CD4-positive, alpha-beta T cell treated with Interleukin-4 for 1 hour (primary cell): ENCODE measurements around the gene NAB1.
"Not testable (repeated sequence)": the region's sequence is repeated elsewhere in the genome, so short reads cannot be mapped to it uniquely, and the experiment has no call there.

Experiments used
- DNase-seq, 2 donors: peaks; one replicate each; pipeline ENCODE4 v3.0.0-alpha.2; 2020 to 2022

The NAB1 gene

DNA sequence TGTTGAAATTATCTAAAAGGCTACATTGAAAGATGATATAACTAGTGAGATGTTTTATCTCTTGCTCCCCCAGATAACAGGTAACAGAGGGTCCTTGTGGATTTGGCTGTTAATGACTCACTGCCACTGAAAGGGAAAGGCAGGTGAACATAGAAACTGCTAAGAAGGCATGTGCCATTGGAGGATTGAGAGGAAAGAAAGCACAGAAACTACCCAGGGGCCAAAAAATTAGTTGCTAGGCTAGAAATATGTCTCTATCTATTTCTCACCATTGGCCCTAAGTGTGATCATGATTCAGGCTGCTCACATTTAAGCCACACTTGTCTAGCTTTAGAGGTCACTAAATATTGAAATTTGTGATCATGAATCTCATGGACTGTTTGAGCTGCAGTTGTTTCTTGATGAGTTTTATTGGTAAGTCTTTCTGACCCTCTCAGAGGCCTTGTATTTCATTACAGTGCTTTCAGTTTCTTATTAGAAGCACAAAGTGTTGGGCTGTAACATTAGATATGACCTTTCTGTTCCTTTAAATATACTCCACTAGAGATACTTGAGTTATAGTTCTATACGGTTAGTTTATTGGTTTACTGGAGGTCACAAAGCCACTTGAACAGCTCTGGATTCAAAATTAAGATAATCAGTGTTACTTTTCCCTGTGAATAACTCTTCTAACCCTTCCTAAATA is 26.2 kb downstream of the NAB1 start:
- DNase-seq = no peak

DNA sequence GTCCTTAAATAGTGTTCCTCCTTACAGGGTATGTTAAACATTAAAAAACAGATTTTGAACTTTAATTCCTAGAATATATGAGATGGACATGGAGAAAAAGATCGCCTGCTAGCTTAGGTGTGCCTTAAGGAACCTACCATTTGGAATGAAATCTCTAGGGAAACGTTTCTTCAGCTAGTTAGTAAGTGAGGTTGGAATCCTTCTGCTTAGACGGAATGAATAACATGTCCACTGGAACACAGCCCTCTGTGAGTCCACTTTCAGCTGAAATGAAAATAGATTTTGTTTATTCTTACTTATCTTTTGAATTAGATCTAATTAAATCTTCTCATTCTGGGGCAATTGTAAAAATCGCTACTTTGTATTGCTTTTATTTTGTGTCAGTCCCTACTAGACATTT is 28.4 kb downstream of the NAB1 start:
- DNase-seq = no peak

DNA sequence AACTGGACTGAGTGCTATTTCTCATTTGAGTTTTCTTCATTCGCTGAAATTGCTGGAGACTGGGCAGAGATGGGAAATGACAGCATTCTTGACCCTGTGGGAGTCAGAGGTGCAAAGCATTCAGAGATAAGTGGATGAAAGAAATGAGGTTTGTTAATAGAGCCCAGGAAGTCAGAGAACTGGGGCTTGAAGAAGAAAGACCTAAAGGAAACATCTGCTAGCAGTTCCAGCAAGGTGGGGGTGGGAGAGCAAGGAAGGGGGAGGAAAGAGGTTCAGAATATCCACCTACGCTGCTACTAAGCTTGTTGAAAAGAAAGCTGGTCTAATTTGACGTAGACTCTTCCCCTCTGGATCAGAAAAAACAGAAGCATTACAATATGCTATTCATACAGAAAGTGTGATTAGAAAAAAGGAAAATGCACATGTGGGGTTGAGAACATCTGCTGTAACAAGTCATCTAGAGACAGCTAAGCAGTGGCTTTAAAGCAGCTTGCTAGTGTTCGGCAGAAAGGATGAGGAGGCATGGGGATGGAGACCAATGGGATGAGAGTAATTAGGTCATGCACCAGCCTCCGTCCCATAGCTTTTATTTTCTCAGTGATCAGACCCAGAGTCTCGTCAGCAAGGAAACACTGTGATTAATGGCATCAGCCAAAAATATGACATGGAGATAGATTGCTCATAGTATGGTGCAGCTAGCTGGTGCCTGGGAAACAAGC is 29.7 kb downstream of the NAB1 start:
- no peak for DNase-seq

GRCh38 chr2:190679391-190679790 is 30.5 kb downstream of the NAB1 start:
- no peak for DNase-seq

DNA sequence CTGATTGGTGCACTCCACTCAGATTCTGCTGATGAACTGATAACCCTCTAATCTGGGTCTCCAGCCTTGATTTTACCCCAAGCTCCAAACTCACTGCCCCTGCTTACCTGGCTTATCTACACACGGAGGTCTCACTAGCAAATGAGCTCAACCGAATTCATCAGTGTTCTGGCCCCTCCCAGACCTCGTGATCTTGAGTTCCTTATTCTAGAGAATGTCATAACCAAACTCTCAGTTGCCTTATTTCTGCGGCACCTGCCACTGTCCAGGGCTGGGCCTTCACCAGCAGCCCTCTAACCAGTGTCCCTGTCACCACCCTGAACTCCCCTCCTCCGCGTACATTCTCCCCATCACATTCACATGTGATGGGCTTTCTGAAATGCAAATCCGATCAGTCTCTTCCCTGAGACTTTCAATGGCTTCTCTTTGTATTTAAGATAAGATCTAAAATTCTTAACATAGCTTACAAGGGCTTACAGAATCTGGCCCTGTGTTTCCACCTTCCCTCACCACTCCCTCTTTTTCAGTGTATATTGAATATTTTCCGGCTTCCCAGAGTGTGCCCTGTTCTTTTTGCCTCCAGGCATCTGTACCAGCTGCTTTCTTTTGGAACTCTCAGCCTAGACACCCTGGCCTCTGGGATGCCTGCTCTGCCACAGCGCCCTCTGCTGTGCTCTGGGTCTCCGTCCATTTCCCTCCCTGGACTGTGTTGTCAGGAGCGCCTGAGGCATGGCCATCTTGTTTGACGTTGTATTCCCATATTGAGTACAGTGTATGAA is 31.1 kb downstream of the NAB1 start:
- peak; percentile 66 to 72 for DNase-seq

DNA sequence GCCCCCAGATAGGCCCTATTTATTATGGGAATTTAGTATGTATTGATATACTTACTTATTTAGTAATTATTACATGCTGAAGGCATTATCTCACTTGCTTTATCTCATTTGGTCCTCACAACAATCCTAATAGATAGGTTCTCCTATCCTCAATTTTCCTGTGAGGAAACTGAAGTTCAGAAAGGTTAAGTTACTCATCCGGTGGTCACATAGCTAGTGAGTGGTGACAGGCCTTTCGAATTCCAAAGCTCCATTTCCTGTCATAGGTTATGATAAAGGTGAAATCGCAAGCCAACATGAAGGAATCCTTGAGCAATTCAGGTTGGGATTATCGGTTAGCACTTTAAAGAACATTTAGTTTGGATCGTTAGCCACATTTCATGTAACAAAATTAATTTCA is 33.3 kb downstream of the NAB1 start:
- DNase-seq = no peak

GRCh38 chr2:190683802-190684201 is 34.9 kb downstream of the NAB1 start:
- DNase-seq = no peak

DNA sequence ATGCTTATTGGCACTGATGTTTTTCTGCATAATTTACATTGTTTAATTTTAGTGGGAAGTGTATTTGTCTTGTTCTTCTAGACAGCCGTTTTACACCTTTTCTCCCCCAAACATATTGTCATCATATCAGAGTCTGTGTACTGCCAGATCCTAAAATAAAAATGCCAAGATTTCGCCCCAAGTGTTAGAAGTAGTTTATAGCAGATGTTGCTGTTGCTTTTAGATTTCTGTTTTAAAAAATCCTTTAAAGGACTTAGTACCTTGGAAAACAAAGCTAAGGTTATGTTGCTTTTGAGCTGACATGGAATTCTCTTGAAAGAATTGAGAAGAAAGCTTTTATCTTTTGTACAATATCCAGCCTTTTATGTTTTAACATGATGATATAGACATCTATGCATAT is 36.0 kb downstream of the NAB1 start:
- no peak for DNase-seq

DNA sequence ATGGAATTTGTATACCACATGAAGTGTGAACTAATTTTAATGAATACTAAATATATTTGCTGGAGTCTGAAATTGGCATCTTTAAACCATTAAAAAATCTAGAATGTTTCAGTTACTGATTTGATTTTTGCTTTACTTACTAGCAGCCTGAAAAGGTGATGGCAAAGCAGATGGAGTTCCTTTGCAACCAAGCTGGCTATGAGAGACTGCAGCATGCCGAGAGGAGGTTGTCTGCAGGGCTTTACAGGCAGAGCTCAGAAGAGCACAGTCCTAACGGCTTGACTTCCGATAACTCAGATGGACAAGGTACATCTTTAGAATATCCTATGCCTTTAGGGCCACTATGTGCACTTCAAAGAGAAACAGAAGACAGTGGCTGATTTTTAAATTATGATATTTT is 36.5 kb downstream of the NAB1 start:
- DNase-seq = no peak

DNA sequence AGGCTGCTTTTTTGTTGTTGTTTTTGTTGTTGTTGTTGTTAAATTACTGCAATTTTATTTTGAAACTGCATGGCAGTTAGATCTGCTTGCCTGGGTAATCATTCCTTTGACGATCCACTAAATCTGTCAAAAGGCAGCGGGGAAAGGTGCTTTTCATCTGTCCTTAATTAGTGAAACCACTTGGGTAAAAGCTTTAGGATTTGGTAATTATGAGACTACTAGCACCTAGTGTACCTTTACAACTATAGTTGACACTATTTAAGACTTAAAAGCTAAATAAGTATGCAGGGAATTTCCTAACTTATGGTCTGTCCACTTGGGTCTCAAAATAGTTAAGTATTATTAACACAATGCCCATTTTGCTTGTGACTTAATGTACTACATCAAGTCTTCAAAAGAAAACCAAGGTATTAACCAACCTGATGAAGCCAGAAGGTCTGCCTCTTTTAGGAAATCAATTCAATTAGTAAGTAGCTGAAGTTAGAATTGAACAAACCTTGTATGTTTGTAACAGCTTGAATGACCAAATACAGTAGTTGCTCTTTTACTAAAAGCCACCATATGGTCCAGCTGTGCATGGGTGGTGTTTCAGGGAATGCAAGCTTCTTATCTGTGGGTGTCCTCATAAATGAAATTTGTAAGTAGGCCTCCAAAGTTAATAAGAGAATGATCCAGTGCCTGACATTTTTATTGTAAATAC is 44.8 kb downstream of the NAB1 start:
- no peak for DNase-seq

DNA sequence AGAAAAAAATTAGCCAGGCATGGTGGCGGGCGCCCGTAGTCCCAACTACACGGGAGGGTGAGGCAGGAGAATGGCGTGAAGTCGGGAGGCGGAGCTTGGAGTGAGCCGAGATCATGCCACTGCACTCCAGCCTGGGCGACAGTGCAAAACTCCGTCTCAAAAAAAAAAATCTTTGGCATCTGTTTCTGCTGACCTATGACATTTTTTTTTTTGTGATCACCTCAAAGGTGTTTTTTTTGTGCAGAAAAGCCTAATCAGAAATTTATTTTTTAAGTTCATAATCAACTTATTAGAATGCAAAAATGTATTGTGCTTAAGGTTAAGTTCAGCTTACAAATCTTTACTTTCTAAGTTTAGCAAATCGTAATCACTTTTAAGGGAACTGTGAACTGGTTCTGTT is 45.6 kb downstream of the NAB1 start:
- no peak for DNase-seq

- DNase-seq = peak in 1 of 2 donors; percentile 34
Measured at GRCh38 chr2:190695739-190696138, 46.9 kb downstream of the NAB1 start.

DNA sequence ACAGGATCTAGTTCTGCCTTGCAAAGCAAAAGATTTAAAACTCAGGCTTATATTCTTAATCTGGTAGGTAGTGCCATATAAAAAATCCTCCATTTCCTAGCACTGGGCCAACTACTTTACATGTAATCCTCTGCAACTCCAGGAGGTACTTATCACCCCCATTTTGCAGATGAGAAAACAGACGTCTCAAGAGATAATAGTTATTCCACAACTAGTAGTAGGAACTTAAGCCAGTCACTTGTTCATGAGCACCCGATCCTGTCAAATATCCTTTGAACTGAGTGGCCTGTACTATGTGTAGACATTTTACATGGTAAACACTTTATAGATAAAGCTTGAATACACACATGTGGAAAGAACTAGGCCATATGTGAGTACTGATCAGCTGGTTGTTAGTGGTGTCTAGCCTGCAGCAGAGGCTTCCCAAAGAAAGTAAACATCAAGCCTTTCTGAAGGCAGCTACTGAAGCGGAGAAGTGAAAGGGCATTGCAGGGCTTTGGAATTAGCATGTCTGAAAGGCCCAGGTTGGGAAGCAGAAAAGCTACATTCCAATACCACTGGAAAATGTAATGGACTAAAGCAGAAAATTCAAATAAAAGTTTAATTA is 48.0 kb downstream of the NAB1 start:
- no peak for DNase-seq

DNA sequence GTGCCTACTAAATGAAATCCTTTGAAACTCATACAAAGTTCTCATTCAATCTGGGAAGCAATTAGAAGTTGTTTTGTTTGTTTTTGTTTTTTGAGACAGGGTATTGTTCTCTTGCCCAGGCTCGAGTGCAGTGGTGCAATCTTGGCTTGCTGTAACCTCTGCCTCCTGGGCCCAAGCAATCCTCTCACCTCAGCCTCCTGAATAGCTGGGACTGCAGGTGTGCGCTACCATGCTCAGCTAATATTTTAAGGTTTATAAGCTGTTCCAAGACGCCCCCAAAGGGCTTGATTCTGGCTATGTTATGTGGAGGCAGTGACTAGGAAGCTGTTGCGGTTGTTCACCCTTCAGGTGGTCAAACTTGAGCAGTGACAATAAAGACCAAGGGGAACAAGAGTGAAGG is 48.5 kb downstream of the NAB1 start:
- no peak for DNase-seq

- DNase-seq = no peak
Measured at GRCh38 chr2:190698895-190699294, 50.0 kb downstream of the NAB1 start.

GRCh38 chr2:190701586-190701985 is 52.7 kb downstream of the NAB1 start:
- DNase-seq = no peak

- no peak for DNase-seq
Measured at GRCh38 chr2:190705280-190705679, 56.4 kb downstream of the NAB1 start.

- no peak for DNase-seq
Measured at GRCh38 chr2:190707726-190708125, 58.8 kb downstream of the NAB1 start.

- not testable (repeated sequence) for DNase-seq
Measured at GRCh38 chr2:190708650-190709049, 59.8 kb downstream of the NAB1 start.

DNA sequence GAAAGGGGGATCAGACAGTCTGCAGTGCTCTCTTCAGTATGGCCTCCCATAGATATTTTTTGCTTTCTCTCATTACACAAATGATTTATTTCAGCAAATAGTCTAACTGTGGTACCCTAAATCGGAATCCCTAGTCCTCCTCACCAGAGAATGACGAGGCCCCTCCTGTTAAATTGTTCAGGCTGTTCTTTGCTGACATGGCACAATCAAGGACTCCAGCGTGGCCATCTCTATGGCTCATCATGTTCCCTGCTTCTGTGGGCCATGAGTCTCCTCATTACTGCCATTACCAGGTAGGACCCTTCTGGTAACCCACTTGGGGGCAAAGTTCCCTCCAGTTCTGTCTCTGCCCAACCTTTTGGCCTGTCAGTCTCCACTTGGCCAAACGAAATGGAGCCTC is 62.2 kb downstream of the NAB1 start:
- no peak for DNase-seq

DNA sequence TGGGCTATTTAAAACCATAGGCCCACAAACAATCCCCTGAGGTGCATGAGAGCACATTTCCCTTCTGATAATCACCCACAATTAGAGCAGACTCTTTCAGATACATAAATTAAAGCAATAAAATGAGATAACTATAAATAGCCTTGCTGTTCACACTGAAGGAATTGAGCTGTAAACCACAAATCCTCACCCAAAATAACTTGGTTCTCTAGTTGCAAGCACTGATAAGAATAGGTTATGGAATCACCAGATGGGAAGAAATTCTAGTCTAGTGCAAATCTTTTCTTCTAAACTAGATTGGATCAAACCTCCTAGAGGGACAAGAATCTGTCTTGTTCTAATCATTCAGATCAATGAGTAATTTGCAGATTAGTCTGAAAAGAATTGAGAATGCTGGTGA is 64.6 kb downstream of the NAB1 start:
- DNase-seq = no peak

GRCh38 chr2:190714958-190715357 is 66.1 kb downstream of the NAB1 start:
- DNase-seq = no peak
